Natural killer cell (primary cell): ENCODE data around the gene NDNF. TPM values are rescaled to one million over a fixed set of nuclear protein-coding genes. Genes with fewer than 3 reads are reported as not detected.

Source experiments
- ATAC-seq, 3 donors: fragments of 150-1000 bp in 2 of 3; fragments of 200-7000 bp in 1 of 3; cut with Tn5 transposase; 1 replicate in 1 of 3; 2 replicates in 2 of 3; pipeline ENCODE4 v1.10.0; 2021; ENCODE audit warnings: mild to moderate bottlenecking in 2 of 3, moderate library complexity in 2 of 3
- DNase-seq, 2 donors: peaks; one replicate each; pipeline versions ENCODE4 v3.0.0 to v3.0.0-alpha.2; 2013 to 2021; ENCODE audit warnings: mixed read lengths in 1 of 2
- H3K27ac ChIP-seq: one replicate; pipeline ENCODE4 v1.5.1; 2013; ENCODE audit warnings: mild to moderate bottlenecking, low read length
- H3K27me3 ChIP-seq: one replicate; pipeline ENCODE4 v1.6.1; 2013; ENCODE audit warnings: low read length; ENCODE audit not compliant: control insufficient read depth, insufficient read depth
- H3K36me3 ChIP-seq: one replicate; pipeline ENCODE4 v1.6.1; 2013; ENCODE audit warnings: low read length; ENCODE audit not compliant: control insufficient read depth, insufficient read depth
- H3K4me1 ChIP-seq: one replicate; pipeline ENCODE4 v1.6.1; 2013; ENCODE audit warnings: low read length; ENCODE audit not compliant: control insufficient read depth, insufficient read depth
- H3K4me3 ChIP-seq: one replicate; pipeline ENCODE4 v1.5.1; 2013; ENCODE audit warnings: low read length
- H3K9me3 ChIP-seq: one replicate; pipeline ENCODE4 v1.6.1; 2013; ENCODE audit warnings: low read length; ENCODE audit not compliant: control insufficient read depth, insufficient read depth
- H3K27ac Mint-ChIP-seq, 2 donors: one replicate each; pipeline ENCODE4 v1.8.0; 2022; ENCODE audit warnings: mild to moderate bottlenecking in 2 of 2, mixed read lengths in 2 of 2, moderate library complexity in 1 of 2
- H3K27me3 Mint-ChIP-seq, 2 donors: one replicate each; pipeline ENCODE4 v1.8.0; 2022; ENCODE audit warnings: low read depth in 2 of 2, mixed read lengths in 2 of 2
- H3K36me3 Mint-ChIP-seq: one replicate; pipeline ENCODE4 v1.8.0; 2022; ENCODE audit warnings: mixed read lengths
- H3K4me1 Mint-ChIP-seq, 2 donors: one replicate each; pipeline ENCODE4 v1.8.0; 2022; ENCODE audit warnings: mixed read lengths in 2 of 2
- H3K4me3 Mint-ChIP-seq: one replicate; pipeline ENCODE4 v1.8.0; 2022; ENCODE audit warnings: mild to moderate bottlenecking, moderate library complexity, mixed read lengths
- H3K9me3 Mint-ChIP-seq, 2 donors: one replicate each; pipeline ENCODE4 v1.8.0; 2022; ENCODE audit warnings: mixed read lengths in 2 of 2
- WGBS: methylation state at CpG from one replicate; pipeline ENCODE4 v1.1.7; 2013; ENCODE audit warnings: missing lambda C conversion rate; ENCODE audit not compliant: insufficient coverage; 5-methylcytosine and 5-hydroxymethylcytosine counted together
- intact Hi-C: fragments of 100-400 bp; cut with micrococcal nuclease; formaldehyde crosslinking; loops from one replicate; pipeline ENCODE4 v1.14.2; 2022
- total RNA-seq, 4 donors: library from RNA; stranded (reverse); fragments of 120-200 nt in 1 of 4; gene quantifications; one replicate each; pipeline versions ENCODE4 v1.2.3 to v1.2.4, GENCODE V29; 2013 to 2022
- TF ChIP-seq, protein P1 (sequence below): fragments of 200-600 bp; IDR thresholded peaks from one replicate; pipeline ENCODE4 v1.8.0; 2022; ENCODE audit warnings: antibody characterized with exemption

The NDNF gene
- total RNA-seq, 3 donors from 2014 or later (not counting 1 experiment from before 2014, with no cell fraction given), result not detected

DNA sequence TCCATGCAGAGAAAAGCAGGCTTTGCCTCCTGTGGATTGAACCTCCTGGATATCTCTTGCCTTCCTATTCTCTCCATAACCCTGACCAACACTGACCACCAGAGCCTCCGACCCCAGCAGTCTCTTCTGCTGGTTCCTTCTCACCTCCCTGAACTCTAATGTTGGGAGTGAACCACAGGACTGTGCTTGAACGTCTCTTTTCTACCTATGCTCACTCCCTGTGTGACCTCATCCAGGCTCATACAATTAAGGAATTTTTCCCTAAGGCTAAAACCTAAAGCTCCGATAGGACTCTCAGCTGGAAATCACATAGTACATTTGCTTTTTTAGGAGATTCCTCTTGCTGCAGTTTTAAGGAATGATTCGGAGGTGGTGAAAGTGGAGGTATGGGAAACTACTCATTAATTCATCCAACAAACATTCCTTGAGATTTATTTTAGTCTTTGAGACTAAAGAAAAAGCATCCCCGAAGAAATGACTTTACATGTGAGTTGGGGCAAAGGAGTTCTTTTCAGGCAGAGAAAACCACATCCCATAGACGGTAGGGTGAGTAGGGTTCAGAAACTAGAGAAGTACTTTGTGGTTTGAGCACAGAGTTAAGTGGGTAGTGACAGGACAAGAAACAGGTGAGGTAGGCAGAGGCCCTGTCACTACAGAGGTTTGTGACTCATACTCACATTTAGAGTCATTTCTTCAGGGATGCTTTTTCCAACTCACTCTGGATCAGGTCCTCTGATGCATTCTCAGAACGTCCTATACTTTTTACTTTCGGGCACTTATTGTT is 30.8 kb downstream of the NDNF start:
- intact Hi-C loops, result no loop called here
- Mint-ChIP-seq H3K4me1 (no peaks in the 10 kb centered on the region), H3K9me3 (no peaks in the 10 kb centered on the region), H3K27ac (no peak overlapping the region), H3K4me3 (no peak overlapping the region), H3K36me3 (no peaks in the 10 kb centered on the region), H3K27me3 (peaks cover 8 to 42% of the 10 kb centered on the region in 2 donors)
- ATAC-seq (no peak), DNase-seq (peak in 1 of 2 donors; percentile 47)
- TF ChIP-seq, protein P1, sequence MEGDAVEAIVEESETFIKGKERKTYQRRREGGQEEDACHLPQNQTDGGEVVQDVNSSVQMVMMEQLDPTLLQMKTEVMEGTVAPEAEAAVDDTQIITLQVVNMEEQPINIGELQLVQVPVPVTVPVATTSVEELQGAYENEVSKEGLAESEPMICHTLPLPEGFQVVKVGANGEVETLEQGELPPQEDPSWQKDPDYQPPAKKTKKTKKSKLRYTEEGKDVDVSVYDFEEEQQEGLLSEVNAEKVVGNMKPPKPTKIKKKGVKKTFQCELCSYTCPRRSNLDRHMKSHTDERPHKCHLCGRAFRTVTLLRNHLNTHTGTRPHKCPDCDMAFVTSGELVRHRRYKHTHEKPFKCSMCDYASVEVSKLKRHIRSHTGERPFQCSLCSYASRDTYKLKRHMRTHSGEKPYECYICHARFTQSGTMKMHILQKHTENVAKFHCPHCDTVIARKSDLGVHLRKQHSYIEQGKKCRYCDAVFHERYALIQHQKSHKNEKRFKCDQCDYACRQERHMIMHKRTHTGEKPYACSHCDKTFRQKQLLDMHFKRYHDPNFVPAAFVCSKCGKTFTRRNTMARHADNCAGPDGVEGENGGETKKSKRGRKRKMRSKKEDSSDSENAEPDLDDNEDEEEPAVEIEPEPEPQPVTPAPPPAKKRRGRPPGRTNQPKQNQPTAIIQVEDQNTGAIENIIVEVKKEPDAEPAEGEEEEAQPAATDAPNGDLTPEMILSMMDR, result no peak
- WGBS, result 68% methylated on average over 5 of the region's 8 CpGs
- Histone ChIP-seq H3K36me3 (no peaks in the 10 kb centered on the region), H3K4me3 (no peak overlapping the region), H3K4me1 (no peaks in the 10 kb centered on the region), H3K27me3 (peaks cover 4% of the 10 kb centered on the region), H3K27ac (no peak overlapping the region), H3K9me3 (no peaks in the 10 kb centered on the region)

DNA sequence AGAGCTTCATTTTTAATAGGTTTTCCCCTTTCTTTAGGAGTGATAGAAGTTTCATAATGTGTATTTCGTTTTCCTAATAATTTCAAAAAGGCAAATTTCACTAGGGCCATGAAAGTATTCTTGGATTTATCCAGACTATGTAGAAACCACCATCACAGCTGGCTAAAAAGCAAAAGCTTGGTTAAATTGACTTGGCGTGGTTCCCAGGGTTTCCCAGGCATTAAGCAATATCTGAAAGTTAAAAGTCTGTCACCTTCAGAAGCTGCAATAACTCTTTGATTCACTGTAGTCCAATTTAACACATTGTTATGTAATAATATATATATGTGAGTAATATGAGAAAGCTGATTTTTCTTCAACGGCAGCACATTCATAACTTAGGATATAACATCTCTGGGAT is 38.3 kb downstream of the NDNF start:
- Mint-ChIP-seq H3K27ac (no peak overlapping the region), H3K4me3 (no peak overlapping the region), H3K4me1 (no peaks in the 10 kb centered on the region), H3K9me3 (no peaks in the 10 kb centered on the region), H3K36me3 (no peaks in the 10 kb centered on the region), H3K27me3 (peaks cover 6 to 26% of the 10 kb centered on the region in 2 donors)
- no peaks in the 10 kb centered on the region for H3K27me3 ChIP-seq
- H3K36me3 ChIP-seq, result no peaks in the 10 kb centered on the region
- H3K4me3 ChIP-seq, result no peak overlapping the region
- TF ChIP-seq, protein P1, result no peak
- H3K27ac ChIP-seq, result no peak overlapping the region
- H3K4me1 ChIP-seq, result no peaks in the 10 kb centered on the region
- intact Hi-C loops, result no loop called here
- no peak for ATAC-seq
- no peak for DNase-seq
- WGBS, result 65% methylated on average over 2 of the region's 3 CpGs
- no peaks in the 10 kb centered on the region for H3K9me3 ChIP-seq

DNA sequence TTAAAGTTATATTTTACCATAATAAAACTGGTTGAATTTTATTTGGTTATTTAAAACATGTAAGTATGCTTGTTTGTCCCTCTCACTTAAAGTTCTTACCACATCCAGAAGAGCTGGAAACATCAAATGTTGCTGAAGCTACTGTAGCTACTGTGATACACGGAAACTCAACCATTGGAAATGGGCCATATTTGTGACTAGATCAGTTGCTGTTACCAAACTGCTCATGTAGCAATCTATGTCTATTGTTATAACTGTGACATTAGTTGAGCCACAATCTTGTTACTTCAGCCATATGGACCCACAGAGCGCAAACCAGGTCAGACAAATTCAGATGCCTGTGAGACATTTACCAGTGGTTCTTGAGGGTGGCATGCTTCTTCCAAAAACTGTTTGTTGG is 41.6 kb downstream of the NDNF start:
- no peak overlapping the region for H3K27ac ChIP-seq
- no peaks in the 10 kb centered on the region for H3K9me3 ChIP-seq
- TF ChIP-seq, protein P1, result no peak
- no peaks in the 10 kb centered on the region for H3K27me3 ChIP-seq
- Mint-ChIP-seq H3K4me1 (no peaks in the 10 kb centered on the region), H3K36me3 (no peaks in the 10 kb centered on the region), H3K27ac (no peak overlapping the region), H3K9me3 (no peaks in the 10 kb centered on the region), H3K27me3 (peaks cover 10 to 16% of the 10 kb centered on the region in 2 donors), H3K4me3 (no peak overlapping the region)
- intact Hi-C loops, result no loop called here
- H3K4me3 ChIP-seq, result no peak overlapping the region
- DNase-seq (no peak), ATAC-seq (no peak)
- H3K36me3 ChIP-seq, result no peaks in the 10 kb centered on the region
- WGBS, result 93% methylated on average over 2 of the region's 2 CpGs
- no peaks in the 10 kb centered on the region for H3K4me1 ChIP-seq

DNA sequence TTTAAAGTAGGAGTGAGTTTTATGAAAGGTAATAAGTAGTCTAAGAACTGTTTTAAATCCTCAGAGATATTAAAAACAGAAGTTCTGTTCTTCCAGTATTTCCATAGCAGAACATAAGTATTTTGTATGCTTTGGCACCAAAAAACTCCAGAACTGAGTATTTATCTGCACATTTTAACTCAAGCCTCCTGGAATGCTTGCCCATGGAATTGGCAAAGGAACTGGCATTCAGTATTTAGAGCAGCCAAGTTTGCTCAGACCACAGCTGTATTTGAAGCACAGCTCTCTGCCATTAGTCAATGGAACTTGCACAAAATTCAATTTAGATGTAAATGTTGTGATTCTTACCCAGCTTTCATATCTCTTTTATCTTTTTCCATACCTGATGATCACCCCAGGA is 42.2 kb downstream of the NDNF start:
- Histone ChIP-seq H3K4me1 (no peaks in the 10 kb centered on the region), H3K9me3 (no peaks in the 10 kb centered on the region), H3K27me3 (no peaks in the 10 kb centered on the region), H3K36me3 (no peaks in the 10 kb centered on the region), H3K4me3 (no peak overlapping the region), H3K27ac (no peak overlapping the region)
- peaks cover 13 to 21% of the 10 kb centered on the region in 2 donors for H3K27me3 Mint-ChIP-seq
- H3K36me3 Mint-ChIP-seq, result no peaks in the 10 kb centered on the region
- no peaks in the 10 kb centered on the region for H3K9me3 Mint-ChIP-seq
- H3K4me1 Mint-ChIP-seq, result no peaks in the 10 kb centered on the region
- no peak overlapping the region for H3K27ac Mint-ChIP-seq
- no peak overlapping the region for H3K4me3 Mint-ChIP-seq
- no peak for DNase-seq
- intact Hi-C loops, result no loop called here
- TF ChIP-seq, protein P1, result no peak
- no peak for ATAC-seq
